Trophoblast cell (in vitro differentiated cells and primary cell): ENCODE results near the gene SAMD14.

ENCODE experiments used
- DNase-seq, 2 donors: peaks; one replicate each; pipeline ENCODE4 v3.0.0-alpha.2; 2016
- H2AFZ ChIP-seq: 2 replicates; pipeline ENCODE4 v1.6.1; 2013; ENCODE audit warnings: low read length, moderate library complexity, mild to moderate bottlenecking; ENCODE audit not compliant: insufficient read depth, poor library complexity
- H2AK5ac ChIP-seq: 2 replicates; pipeline ENCODE4 v1.6.1; 2013; ENCODE audit warnings: mild to moderate bottlenecking, low read length
- H2BK120ac ChIP-seq: 2 replicates; pipeline ENCODE4 v1.6.1; 2013; ENCODE audit warnings: low read length, mild to moderate bottlenecking, moderate library complexity; ENCODE audit not compliant: insufficient read depth, poor library complexity
- H2BK12ac ChIP-seq: 2 replicates; pipeline ENCODE4 v1.6.1; 2013; ENCODE audit warnings: mild to moderate bottlenecking, low read length, moderate library complexity
- H2BK5ac ChIP-seq: 2 replicates; pipeline ENCODE4 v1.6.1; 2013; ENCODE audit warnings: low read length, low read depth, moderate library complexity, mild to moderate bottlenecking; ENCODE audit not compliant: poor library complexity
- H3K14ac ChIP-seq: 2 replicates; pipeline ENCODE4 v1.6.1; 2013; ENCODE audit warnings: mild to moderate bottlenecking, low read length
- H3K18ac ChIP-seq: 2 replicates; pipeline ENCODE4 v1.6.1; 2013; ENCODE audit warnings: mild to moderate bottlenecking, low read length
- H3K23ac ChIP-seq: 2 replicates; pipeline ENCODE4 v1.6.1; 2013; ENCODE audit warnings: low read length
- H3K27ac ChIP-seq: 2 replicates; pipeline ENCODE4 v1.5.1; 2013; ENCODE audit warnings: low read depth, mild to moderate bottlenecking, inconsistent platforms, low read length, moderate library complexity
- H3K27me3 ChIP-seq: 2 replicates; pipeline ENCODE4 v1.6.1; 2013; ENCODE audit warnings: inconsistent platforms, mild to moderate bottlenecking, low read length, moderate library complexity; ENCODE audit not compliant: insufficient read depth
- H3K36me3 ChIP-seq, 2 experiments: 1 replicate in 1 of 2; 2 replicates in 1 of 2; pipeline ENCODE4 v1.6.1; 2013; ENCODE audit warnings: low read length in 2 of 2, mild to moderate bottlenecking in 2 of 2, moderate library complexity in 1 of 2; ENCODE audit not compliant: insufficient read depth in 2 of 2, control insufficient read depth in 1 of 2
- H3K4ac ChIP-seq: 2 replicates; pipeline ENCODE4 v1.6.1; 2013; ENCODE audit warnings: low read depth, mild to moderate bottlenecking, low read length, moderate library complexity
- H3K4me1 ChIP-seq, 2 experiments: 1 replicate in 1 of 2; 2 replicates in 1 of 2; pipeline ENCODE4 v1.6.1; 2013; ENCODE audit warnings: low read length in 2 of 2, mild to moderate bottlenecking in 2 of 2, moderate library complexity in 1 of 2; ENCODE audit not compliant: insufficient read depth in 2 of 2, control insufficient read depth in 1 of 2
- H3K4me2 ChIP-seq: 2 replicates; pipeline ENCODE4 v1.6.1; 2013; ENCODE audit warnings: inconsistent platforms, mild to moderate bottlenecking, low read length, moderate library complexity
- H3K4me3 ChIP-seq: 2 replicates; pipeline ENCODE4 v1.5.1; 2013; ENCODE audit warnings: mild to moderate bottlenecking, low read depth, low read length, inconsistent platforms
- H3K79me1 ChIP-seq: one replicate; pipeline ENCODE4 v1.6.1; 2013; ENCODE audit warnings: low read length
- H3K79me2 ChIP-seq: 2 replicates; pipeline ENCODE4 v1.6.1; 2013; ENCODE audit warnings: low read length, mild to moderate bottlenecking; ENCODE audit not compliant: control insufficient read depth, insufficient read depth, poor library complexity
- H3K9ac ChIP-seq: 2 replicates; pipeline ENCODE4 v1.6.1; 2013; ENCODE audit warnings: mild to moderate bottlenecking, low read length
- H3K9me3 ChIP-seq: 2 replicates; pipeline ENCODE4 v1.6.1; 2013; ENCODE audit warnings: low read depth, mild to moderate bottlenecking, control low read depth, inconsistent platforms, low read length; ENCODE audit not compliant: insufficient read depth
- H4K12ac ChIP-seq: 2 replicates; pipeline ENCODE4 v1.6.1; 2013; ENCODE audit warnings: low read depth, mild to moderate bottlenecking, low read length, moderate library complexity
- H4K8ac ChIP-seq: 2 replicates; pipeline ENCODE4 v1.6.1; 2013; ENCODE audit warnings: low read depth, mild to moderate bottlenecking, low read length, moderate library complexity
- H4K91ac ChIP-seq: one replicate; pipeline ENCODE4 v1.6.1; 2013; ENCODE audit warnings: low read depth, mild to moderate bottlenecking, low read length, moderate library complexity
- WGBS: extraction: QIAGEN DNeasy Blood & Tissue Kit; methylation state at CpG from one replicate; pipeline ENCODE4 v1.1.7; 2013; ENCODE audit warnings: missing lambda C conversion rate; ENCODE audit not compliant: insufficient read length, insufficient coverage; ENCODE audit errors: extremely low coverage; 5-methylcytosine and 5-hydroxymethylcytosine counted together

The SAMD14 gene

GRCh38 chr17:50076221-50076590 is 53.8 kb downstream of the SAMD14 start:
- no peak overlapping the region for H2AK5ac ChIP-seq
- no CpG with 5 or more reads among the region's 16 CpGs for WGBS
- no peaks in the 10 kb centered on the region for H3K79me1 ChIP-seq

GRCh38 chr17:50075446-50076032 is 54.4 kb downstream of the SAMD14 start:
- peaks cover 85 to 88% of the 10 kb centered on the region in 2 experiments for H3K36me3 ChIP-seq
- H2BK120ac ChIP-seq: no peak overlapping the region
- no peak overlapping the region for H2AK5ac ChIP-seq
- H3K79me2 ChIP-seq: no peaks in the 10 kb centered on the region
- H3K23ac ChIP-seq: no peak overlapping the region
- no peak overlapping the region for H2AFZ ChIP-seq
- no peak overlapping the region for H3K4me2 ChIP-seq
- H2BK5ac ChIP-seq: no peak overlapping the region
- H3K14ac ChIP-seq: no peak overlapping the region
- no peak overlapping the region for H4K91ac ChIP-seq
- H3K18ac ChIP-seq: no peak overlapping the region
- no peak overlapping the region for H3K9ac ChIP-seq
- H2BK12ac ChIP-seq: no peak overlapping the region
- H3K4me3 ChIP-seq: no peak overlapping the region
- H3K4ac ChIP-seq: no peak overlapping the region
- no peaks in the 10 kb centered on the region for H3K27me3 ChIP-seq
- no peaks in the 10 kb centered on the region for H3K9me3 ChIP-seq
- H3K79me1 ChIP-seq: no peaks in the 10 kb centered on the region
- no peak overlapping the region for H3K27ac ChIP-seq
- no peak for DNase-seq
- H4K8ac ChIP-seq: no peak overlapping the region
- no CpG with 5 or more reads among the region's 16 CpGs for WGBS
- H3K4me1 ChIP-seq: no peaks in the 10 kb centered on the region
- H4K12ac ChIP-seq: no peak overlapping the region

More at GRCh38 chr17:50076221-50076590, 53.8 kb downstream of the SAMD14 start:
- H4K91ac ChIP-seq: no peak overlapping the region
- H3K4me1 ChIP-seq: no peaks in the 10 kb centered on the region
- no peak overlapping the region for H3K4ac ChIP-seq
- no peak overlapping the region for H3K14ac ChIP-seq
- H3K18ac ChIP-seq: no peak overlapping the region
- H2BK120ac ChIP-seq: no peak overlapping the region
- no peaks in the 10 kb centered on the region for H3K27me3 ChIP-seq
- DNase-seq: no peak
- H3K27ac ChIP-seq: no peak overlapping the region
- H3K36me3 ChIP-seq: peaks cover 86 to 88% of the 10 kb centered on the region in 2 experiments
- no peaks in the 10 kb centered on the region for H3K9me3 ChIP-seq
- H2AFZ ChIP-seq: no peak overlapping the region
- no peak overlapping the region for H3K4me2 ChIP-seq
- no peak overlapping the region for H2BK5ac ChIP-seq
- no peak overlapping the region for H4K12ac ChIP-seq
- no peaks in the 10 kb centered on the region for H3K79me2 ChIP-seq
- H3K9ac ChIP-seq: no peak overlapping the region
- H3K4me3 ChIP-seq: no peak overlapping the region
- no peak overlapping the region for H3K23ac ChIP-seq
- no peak overlapping the region for H2BK12ac ChIP-seq
- H4K8ac ChIP-seq: no peak overlapping the region

- H3K79me1 ChIP-seq: no peaks in the 10 kb centered on the region
- H3K4me3 ChIP-seq: no peak overlapping the region
- no peak overlapping the region for H3K23ac ChIP-seq
- no peak overlapping the region for H2BK120ac ChIP-seq
- H3K4me2 ChIP-seq: no peak overlapping the region
- no peaks in the 10 kb centered on the region for H3K4me1 ChIP-seq
- H3K79me2 ChIP-seq: no peaks in the 10 kb centered on the region
- no peak overlapping the region for H3K9ac ChIP-seq
- no peak overlapping the region for H2AK5ac ChIP-seq
- H2BK5ac ChIP-seq: no peak overlapping the region
- WGBS: no CpG with 5 or more reads among the region's 6 CpGs
- no peak overlapping the region for H3K27ac ChIP-seq
- no peak overlapping the region for H4K91ac ChIP-seq
- no peak overlapping the region for H4K8ac ChIP-seq
- peaks cover 79 to 82% of the 10 kb centered on the region in 2 experiments for H3K36me3 ChIP-seq
- no peak overlapping the region for H2AFZ ChIP-seq
- no peak overlapping the region for H3K4ac ChIP-seq
- H3K18ac ChIP-seq: no peak overlapping the region
- no peak overlapping the region for H4K12ac ChIP-seq
- no peaks in the 10 kb centered on the region for H3K9me3 ChIP-seq
- H2BK12ac ChIP-seq: no peak overlapping the region
- H3K14ac ChIP-seq: no peak overlapping the region
- no peak for DNase-seq
- no peaks in the 10 kb centered on the region for H3K27me3 ChIP-seq
Observed at GRCh38 chr17:50074227-50074626, 55.7 kb downstream of the SAMD14 start.

GRCh38 chr17:50072925-50073324 is 57.0 kb downstream of the SAMD14 start:
- Histone ChIP-seq H3K79me1 (no peaks in the 10 kb centered on the region), H2BK12ac (no peak overlapping the region), H3K27me3 (no peaks in the 10 kb centered on the region), H3K9ac (no peak overlapping the region), H3K36me3 (peaks cover 76% of the 10 kb centered on the region in 2 experiments), H3K4me2 (no peak overlapping the region), H4K91ac (no peak overlapping the region), H3K4me1 (no peaks in the 10 kb centered on the region), H4K8ac (no peak overlapping the region), H3K18ac (no peak overlapping the region), H2AFZ (no peak overlapping the region), H3K4ac (no peak overlapping the region), H3K79me2 (no peaks in the 10 kb centered on the region), H3K14ac (no peak overlapping the region), H3K4me3 (no peak overlapping the region), H2AK5ac (no peak overlapping the region), H3K23ac (no peak overlapping the region), H3K27ac (no peak overlapping the region), H3K9me3 (no peaks in the 10 kb centered on the region), H2BK5ac (no peak overlapping the region), H4K12ac (no peak overlapping the region), H2BK120ac (no peak overlapping the region)
- WGBS: no CpG with 5 or more reads among the region's 1 CpG
- no peak for DNase-seq
